ENCODE results near the gene USB1. TPM values are rescaled to one million over a fixed set of nuclear protein-coding genes. Genes with fewer than 3 reads are reported as not detected.
A peak's percentile ranks its signal among the peaks of the same experiment; 100 is the strongest.
"Not testable (repeated sequence)": the region's sequence is repeated elsewhere in the genome, so short reads cannot be mapped to it uniquely, and the experiment has no call there.

Gene USB1
- total RNA-seq, 1 donor from 2014 or later: 36.0 TPM

DNA sequence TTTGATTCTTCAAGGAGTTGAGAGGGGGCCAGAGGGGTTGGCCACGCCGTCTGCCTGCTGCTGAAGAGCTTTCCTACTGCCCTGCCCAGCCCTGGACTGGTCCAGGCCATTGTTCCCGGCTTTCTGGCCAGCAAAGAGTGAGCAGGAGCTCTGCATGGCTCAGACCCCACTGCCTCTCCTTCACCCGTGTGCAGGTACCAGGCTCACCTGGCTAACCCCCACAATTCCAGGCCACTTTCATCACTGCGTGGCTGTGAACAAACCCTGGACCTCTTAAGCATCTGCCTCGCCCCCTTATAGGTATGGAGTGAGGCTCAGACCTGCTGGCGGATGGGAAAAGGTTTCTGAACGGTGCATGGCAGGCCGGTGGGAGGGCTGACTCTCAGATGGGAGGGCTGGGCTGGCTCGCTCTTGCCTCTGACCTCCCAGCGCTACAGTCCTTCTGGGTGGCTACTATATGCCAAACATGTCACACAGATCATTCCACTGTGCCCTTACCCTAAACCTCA is 9.6 kb upstream of the USB1 start:
- intact Hi-C loops (cut with DNase I): no loop called here
- DNase-seq (ENCODE audit: low spot score): no peak

GRCh38 chr16:57992084-57992483 is 9.1 kb upstream of the USB1 start:
- DNase-seq (ENCODE audit: low spot score): no peak
- intact Hi-C loops (cut with DNase I): no loop called here

DNA sequence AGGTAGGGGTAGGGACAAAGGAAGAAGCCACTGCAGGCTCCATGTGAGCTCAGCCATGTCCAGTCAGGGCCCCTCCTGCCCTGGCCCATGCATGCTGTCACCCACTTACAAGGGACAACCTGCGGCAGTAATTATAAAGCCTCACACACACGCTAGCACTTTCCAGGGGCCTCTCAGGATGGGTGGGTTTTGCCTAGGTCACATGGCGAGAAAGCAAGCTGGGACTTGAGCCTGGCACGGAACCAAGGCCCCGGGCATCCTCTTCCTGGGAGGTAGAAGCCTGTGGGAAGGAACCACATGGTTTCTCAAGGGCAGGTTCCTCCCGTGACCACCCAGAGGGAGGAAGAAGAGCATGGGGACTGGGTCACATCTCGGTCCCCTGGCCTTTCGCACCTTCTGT is 7.8 kb upstream of the USB1 start:
- intact Hi-C loops (cut with DNase I): no loop called here
- no peak for DNase-seq (ENCODE audit: low spot score)

GRCh38 chr16:57993897-57994296 is 7.3 kb upstream of the USB1 start:
- no peak for DNase-seq (ENCODE audit: low spot score)
- intact Hi-C loops (cut with DNase I): no loop called here

DNA sequence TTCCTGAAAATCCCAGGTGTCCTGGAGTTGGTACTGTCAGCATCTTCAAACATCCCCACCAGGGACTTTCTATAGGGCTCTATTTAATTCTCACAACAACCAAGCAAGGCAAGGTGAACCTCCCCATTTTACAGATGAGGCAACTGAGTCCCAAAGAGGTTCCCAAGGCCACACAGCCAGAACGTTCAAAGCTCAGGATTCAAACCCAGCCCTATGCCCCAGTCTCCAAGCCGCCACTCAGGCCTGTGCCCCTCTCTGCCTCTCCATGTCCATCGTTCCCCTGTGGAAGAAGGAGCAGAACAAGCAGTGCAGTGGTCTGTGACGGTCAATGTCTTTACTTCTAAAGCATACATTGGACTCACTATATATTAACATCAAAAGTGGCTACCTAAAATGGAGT is 6.8 kb upstream of the USB1 start:
- intact Hi-C loops (cut with DNase I): no loop called here
- no peak for DNase-seq (ENCODE audit: low spot score)

- intact Hi-C loops (cut with DNase I): no loop called here
Measured at GRCh38 chr16:57994778-57995177, 6.4 kb upstream of the USB1 start.

GRCh38 chr16:57995721-57996405 is 5.3 kb upstream of the USB1 start:
- no peak for DNase-seq (ENCODE audit: low spot score)
- intact Hi-C loops (cut with DNase I): no loop called here

More at GRCh38 chr16:57994778-57995177, 6.4 kb upstream of the USB1 start:
- peak; percentile 89 for DNase-seq (ENCODE audit: low spot score)

DNA sequence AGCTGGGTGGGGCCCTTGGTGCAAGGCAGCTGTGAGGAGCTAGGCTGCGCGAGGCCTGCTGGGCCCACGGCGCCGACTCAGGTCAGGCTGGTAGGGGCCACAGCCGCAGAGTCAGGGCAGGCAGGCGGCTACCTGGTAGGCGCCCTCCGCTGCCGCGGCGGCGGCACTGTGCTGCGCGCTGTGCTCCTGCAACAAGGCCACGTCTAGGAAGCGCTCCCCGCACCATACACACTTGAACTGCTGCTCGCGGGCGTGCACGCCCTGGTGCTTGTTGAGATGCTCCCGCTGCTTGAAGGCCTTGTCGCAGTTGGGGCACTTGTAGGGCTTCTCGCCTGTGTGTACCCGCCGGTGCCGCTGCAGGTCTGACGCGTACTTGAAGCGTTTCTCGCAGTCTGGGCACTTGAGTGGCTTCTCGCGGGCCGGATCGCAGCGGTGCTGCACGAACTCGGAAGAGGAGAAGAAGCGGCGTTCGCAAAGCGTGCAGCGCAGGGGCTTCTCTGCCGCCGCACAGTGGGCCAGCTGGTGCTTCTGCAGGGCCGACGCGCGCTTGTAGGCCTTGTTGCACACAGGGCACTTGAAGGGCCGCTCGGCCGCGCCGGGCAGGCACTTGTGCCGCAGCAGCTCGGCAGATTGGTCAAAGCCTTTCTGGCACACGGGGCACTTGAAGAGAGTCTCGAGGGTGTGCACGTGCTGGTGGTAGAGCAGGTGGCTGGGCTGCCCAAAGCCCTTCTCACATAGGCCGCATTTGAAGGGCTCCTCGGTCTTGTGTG is 4.6 kb upstream of the USB1 start:
- intact Hi-C loops (cut with DNase I): no loop called here
- DNase-seq (ENCODE audit: low spot score): no peak

- DNase-seq (ENCODE audit: low spot score): no peak
- intact Hi-C loops (cut with DNase I): no loop called here
Measured at GRCh38 chr16:57997176-57997527, 4.1 kb upstream of the USB1 start.

GRCh38 chr16:57997528-57998265 is 3.5 kb upstream of the USB1 start:
- intact Hi-C loops (cut with DNase I): no loop called here
- DNase-seq (ENCODE audit: low spot score): no peak

DNA sequence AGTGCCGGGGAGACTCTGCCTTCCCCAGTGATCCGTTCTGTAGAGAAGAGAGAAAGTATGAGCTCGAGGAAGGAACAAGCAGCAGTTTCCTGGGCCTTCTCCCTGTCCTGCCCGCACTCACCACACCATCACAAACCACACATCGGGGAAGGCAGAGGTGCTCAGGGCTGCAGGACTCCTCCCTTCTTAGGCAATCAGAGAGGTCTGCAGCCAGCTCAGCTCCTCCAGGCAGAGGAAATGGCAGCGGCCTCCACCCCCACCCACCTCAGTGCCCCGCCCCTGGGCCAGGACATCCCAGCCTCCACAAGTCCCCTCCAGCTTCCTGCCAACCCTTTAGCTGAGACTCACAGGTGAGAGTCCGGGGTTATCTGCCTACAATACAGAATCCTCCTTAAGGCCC is 2.7 kb upstream of the USB1 start:
- DNase-seq (ENCODE audit: low spot score): peak; percentile 86
- intact Hi-C loops (cut with DNase I): no loop called here

DNA sequence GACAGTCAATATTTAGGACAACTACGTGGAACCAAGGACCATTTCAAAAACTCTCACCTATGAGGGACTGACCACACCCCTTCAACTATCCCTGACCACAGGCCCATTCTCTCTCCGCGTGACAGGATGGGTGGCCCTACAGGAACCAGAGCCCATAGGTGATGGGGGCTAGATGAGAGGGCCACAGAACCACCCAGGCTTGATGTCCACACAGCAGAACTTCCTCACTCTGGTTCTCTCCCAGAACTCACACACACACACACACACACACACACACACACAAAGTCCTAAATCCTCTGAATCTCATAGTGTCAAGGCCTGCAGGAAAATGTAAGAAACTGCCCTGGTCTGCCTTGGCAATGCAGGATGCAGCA is 2.2 kb upstream of the USB1 start:
- intact Hi-C loops (cut with DNase I): no loop called here
- no peak for DNase-seq (ENCODE audit: low spot score)

DNA sequence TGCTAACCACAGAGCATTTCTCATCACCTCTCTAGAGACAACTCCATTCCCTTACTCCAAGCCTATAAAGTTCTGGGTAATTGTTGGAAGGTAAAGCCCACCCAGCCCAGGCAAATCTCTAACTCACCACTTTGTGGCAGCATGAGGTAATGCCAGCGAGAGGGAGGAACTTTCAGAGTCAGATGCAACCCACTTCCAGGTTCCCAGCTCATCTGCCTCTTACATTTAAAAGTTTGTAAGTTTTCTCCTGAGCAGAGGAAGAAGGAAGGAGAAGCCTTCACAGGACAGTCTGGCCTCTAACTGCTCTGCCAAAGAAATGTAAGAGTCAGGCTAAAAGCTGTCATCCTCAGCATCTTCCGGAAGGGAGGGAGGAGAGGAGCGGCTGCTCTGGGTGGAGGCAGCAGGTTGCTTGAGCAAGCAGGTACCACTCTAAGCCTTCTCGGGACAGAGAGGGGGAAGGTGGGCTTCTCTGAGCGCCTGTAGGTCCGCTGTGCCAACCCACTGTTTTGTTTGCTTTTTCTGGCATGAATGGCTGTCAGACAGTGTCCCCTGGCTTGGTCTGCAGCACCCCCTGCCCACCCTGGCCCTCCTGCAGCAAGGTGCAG is 1.7 kb upstream of the USB1 start:
- intact Hi-C loops (cut with DNase I): no loop called here

DNA sequence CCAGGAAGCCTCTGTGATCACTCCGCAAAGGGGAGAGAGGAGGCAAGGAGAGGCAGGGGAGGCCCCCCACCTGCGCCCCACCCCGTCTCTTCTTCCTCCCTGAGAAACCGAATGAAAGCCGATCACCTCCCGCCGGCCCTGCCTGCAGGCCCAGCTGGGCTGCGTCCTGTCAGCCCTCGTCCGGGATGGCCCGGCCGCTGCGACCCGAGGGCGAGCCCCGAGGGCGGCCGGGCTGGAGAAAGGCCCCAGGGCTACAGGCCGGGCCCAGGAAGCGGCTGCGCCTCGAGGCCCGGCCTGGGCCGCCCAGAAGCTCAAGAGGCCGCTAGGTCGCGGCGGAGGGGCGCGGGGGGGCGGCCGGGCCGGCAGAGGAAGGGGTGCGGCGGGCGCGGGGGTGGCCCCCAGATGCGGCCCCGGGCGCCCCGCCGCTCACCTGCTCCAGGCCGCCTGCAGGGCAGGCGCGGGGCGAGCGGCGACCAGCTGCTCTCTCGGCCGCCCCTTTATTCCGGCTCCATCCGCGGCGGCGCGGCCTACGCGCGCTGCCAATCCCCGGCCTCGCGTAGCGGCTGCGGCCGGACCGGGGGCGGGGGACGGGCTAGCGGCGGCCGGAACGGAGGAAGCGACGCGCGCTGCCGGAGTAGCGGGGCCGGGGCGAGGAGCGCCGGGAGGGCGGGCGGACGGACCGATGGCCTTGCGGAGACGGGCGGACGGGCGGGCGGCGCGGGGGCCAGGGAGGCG is 1.1 kb upstream of the USB1 start, which contains the start of gene ZNF319:
ZNF319 (minus strand) TSS at position 702 of the 735 bp plus-strand sequence. CDS start 2,407 bp downstream, outside the sequence.
- DNase-seq (ENCODE audit: low spot score): no peak
- intact Hi-C loops (cut with DNase I): loop anchor here (5.0 kb wide), 2 partner anchors 243 to 408 kb away; no protein-coding TSS in a partner anchor

More for the DNA sequence above, 1.7 kb upstream of the USB1 start:
- DNase-seq (ENCODE audit: low spot score): no peak

DNA sequence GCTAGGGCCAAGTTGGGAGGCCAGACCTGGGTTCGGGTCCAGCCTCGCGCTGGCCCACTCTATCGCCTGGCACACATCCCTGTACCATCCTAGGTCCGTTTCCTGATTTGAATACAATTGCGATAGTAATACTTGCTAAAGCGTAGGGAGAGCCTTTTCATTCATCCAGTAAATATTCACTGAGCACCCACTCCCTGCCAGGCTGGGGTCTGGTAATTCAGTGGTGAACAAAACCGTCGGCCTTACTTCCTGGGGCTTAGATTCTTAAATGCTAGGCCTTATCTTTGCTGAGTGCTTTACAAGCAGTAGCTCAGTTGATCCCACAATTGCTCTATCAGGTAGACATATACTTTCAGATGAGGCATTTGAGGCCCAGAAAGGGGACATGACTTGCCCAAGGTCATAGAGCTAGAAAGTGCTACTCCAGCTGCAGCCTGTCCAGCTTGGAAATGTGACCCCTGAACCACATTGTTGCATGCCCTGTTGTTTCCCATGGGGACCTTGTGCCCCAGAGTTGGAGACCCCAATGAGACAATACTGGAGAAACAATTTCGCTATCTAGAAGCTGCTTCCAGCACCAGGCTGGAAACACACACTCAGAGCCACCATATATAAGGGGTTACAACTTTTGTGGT is 691 bp downstream of the USB1 start:
- intact Hi-C loops (cut with DNase I): loop anchor here (2.0 to 5.0 kb wide), 3 partner anchors 103 to 410 kb away; no protein-coding TSS in a partner anchor
- DNase-seq (ENCODE audit: low spot score): no peak

- intact Hi-C loops (cut with DNase I): loop anchor here (2.0 to 5.0 kb wide), 3 partner anchors 104 to 410 kb away; no protein-coding TSS in a partner anchor
- DNase-seq (ENCODE audit: low spot score): no peak
Measured at GRCh38 chr16:58002416-58002800, 1.2 kb downstream of the USB1 start.

- intact Hi-C loops (cut with DNase I): loop anchor here (2.0 to 5.0 kb wide), 3 partner anchors 104 to 411 kb away; no protein-coding TSS in a partner anchor
- DNase-seq (ENCODE audit: low spot score): no peak
Measured at GRCh38 chr16:58002936-58003335, 1.7 kb downstream of the USB1 start.

DNA sequence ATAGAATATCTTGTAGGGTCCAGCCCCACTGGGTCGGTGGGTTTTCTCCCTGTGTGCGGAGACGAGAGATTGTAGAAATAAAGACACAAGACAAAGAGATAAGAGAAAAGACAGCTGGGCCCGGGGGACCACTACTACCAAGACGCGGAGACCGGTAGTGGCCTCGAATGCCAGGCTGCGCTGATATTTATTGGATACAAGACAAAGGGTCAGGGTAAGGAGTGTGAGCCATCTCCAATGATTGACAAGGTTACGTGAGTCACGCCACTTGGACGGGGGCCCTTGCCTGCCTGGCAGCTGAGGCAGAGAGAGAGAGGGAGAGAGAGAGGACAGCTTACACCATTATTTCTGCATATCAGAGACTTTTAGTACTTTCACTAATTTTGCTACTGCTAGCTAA is 3.5 kb downstream of the USB1 start:
- intact Hi-C loops (cut with DNase I): loop anchor here (5.0 kb wide), 2 partner anchors 247 to 412 kb away; no protein-coding TSS in a partner anchor
- DNase-seq (ENCODE audit: low spot score): not testable (repeated sequence)

All from cardiac septum (tissue), 1 donor.